ENCODE data around the gene KDELR1. TPM values are rescaled to one million over a fixed set of nuclear protein-coding genes. Genes with fewer than 3 reads are reported as not detected.

The KDELR1 gene
- total and polyA plus RNA-seq, 9 of the 15 experiments (the other 6 are each of a cell fraction or from before 2014, with no cell fraction given) = 6.1 to 165 (median 58.5) TPM

GRCh38 chr19:48362716-48363499 is 28.4 kb downstream of the KDELR1 start (continued):
- no peak for TF ChIP-seq ZNF518B (CRISPR knock-in tag; IDR thresholded peaks at IDR 0.05)
- peak; percentile 78; the same call in 1 of the 2 replicates for TF ChIP-seq FOXP1 (CRISPR knock-in tag; IDR thresholded peaks at IDR 0.05)
- no peak for TF ChIP-seq HSF4 (CRISPR knock-in tag; IDR thresholded peaks at IDR 0.05; ENCODE audit: borderline replicate concordance)
- no peak for TF ChIP-seq ZNF79 (CRISPR knock-in tag; IDR thresholded peaks at IDR 0.05; ENCODE audit: low read depth)
- TF ChIP-seq ZNF316 (IDR thresholded peaks at IDR 0.05) = no peak
- no peak for TF ChIP-seq DIDO1 (tag; IDR thresholded peaks at IDR 0.05; ENCODE audit: low read depth)
- no peak for TF ChIP-seq ETS2 (tag; IDR thresholded peaks at IDR 0.05; ENCODE audit: borderline replicate concordance, poor library complexity, severe bottlenecking)
- TF ChIP-seq, protein P1, sequence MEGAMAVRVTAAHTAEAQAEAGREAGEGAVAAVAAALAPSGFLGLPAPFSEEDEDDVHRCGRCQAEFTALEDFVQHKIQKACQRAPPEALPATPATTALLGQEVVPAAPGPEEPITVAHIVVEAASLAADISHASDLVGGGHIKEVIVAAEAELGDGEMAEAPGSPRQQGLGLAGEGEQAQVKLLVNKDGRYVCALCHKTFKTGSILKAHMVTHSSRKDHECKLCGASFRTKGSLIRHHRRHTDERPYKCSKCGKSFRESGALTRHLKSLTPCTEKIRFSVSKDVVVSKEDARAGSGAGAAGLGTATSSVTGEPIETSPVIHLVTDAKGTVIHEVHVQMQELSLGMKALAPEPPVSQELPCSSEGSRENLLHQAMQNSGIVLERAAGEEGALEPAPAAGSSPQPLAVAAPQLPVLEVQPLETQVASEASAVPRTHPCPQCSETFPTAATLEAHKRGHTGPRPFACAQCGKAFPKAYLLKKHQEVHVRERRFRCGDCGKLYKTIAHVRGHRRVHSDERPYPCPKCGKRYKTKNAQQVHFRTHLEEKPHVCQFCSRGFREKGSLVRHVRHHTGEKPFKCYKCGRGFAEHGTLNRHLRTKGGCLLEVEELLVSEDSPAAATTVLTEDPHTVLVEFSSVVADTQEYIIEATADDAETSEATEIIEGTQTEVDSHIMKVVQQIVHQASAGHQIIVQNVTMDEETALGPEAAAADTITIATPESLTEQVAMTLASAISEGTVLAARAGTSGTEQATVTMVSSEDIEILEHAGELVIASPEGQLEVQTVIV (CRISPR knock-in tag; IDR thresholded peaks at IDR 0.05; ENCODE audit: borderline replicate concordance) = no peak
- no peak for TF ChIP-seq MAFK (IDR thresholded peaks at IDR 0.05; ENCODE audit: low read length)
- TF ChIP-seq CBFA2T2 (conservative IDR thresholded peaks at IDR 0.05) = no peak
- no peak for TF ChIP-seq UBTF (IDR thresholded peaks at IDR 0.05; ENCODE audit: borderline replicate concordance in 1 of 2, low read depth in 2 of 2, low read length in 2 of 2)
- TF ChIP-seq, protein P2, sequence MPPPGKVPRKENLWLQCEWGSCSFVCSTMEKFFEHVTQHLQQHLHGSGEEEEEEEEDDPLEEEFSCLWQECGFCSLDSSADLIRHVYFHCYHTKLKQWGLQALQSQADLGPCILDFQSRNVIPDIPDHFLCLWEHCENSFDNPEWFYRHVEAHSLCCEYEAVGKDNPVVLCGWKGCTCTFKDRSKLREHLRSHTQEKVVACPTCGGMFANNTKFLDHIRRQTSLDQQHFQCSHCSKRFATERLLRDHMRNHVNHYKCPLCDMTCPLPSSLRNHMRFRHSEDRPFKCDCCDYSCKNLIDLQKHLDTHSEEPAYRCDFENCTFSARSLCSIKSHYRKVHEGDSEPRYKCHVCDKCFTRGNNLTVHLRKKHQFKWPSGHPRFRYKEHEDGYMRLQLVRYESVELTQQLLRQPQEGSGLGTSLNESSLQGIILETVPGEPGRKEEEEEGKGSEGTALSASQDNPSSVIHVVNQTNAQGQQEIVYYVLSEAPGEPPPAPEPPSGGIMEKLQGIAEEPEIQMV (tag; conservative IDR thresholded peaks at IDR 0.05; ENCODE audit: low read depth) = no peak
- TF ChIP-seq, protein P3, sequence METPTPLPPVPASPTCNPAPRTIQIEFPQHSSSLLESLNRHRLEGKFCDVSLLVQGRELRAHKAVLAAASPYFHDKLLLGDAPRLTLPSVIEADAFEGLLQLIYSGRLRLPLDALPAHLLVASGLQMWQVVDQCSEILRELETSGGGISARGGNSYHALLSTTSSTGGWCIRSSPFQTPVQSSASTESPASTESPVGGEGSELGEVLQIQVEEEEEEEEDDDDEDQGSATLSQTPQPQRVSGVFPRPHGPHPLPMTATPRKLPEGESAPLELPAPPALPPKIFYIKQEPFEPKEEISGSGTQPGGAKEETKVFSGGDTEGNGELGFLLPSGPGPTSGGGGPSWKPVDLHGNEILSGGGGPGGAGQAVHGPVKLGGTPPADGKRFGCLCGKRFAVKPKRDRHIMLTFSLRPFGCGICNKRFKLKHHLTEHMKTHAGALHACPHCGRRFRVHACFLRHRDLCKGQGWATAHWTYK (CRISPR knock-in tag; IDR thresholded peaks at IDR 0.05) = 0 out of 2 replicates have a peak, but pooled peaks have one; percentile 44
- TF ChIP-seq RBM34 (IDR thresholded peaks at IDR 0.05; ENCODE audit: borderline replicate concordance, insufficient read depth, low read length) = no peak
- TF ChIP-seq LARP7 (IDR thresholded peaks at IDR 0.05) = no peak

Measured in K562 (cell line).